H9 (cell line): Measurements from ENCODE around the gene SETBP1. TPM values are rescaled to one million over a fixed set of nuclear protein-coding genes. Genes with fewer than 3 reads are reported as not detected.

Source experiments
- DNase-seq: peaks from one replicate; pipeline ENCODE4 v3.0.0-alpha.2; 2017
- H2AFZ ChIP-seq: one replicate; pipeline ENCODE4 v1.6.1; 2013; ENCODE audit warnings: mild to moderate bottlenecking, low read length, control low read depth, moderate library complexity
- H2AK5ac ChIP-seq: 2 replicates; pipeline ENCODE4 v1.6.1; 2013; ENCODE audit warnings: low read length, control low read depth, mixed read lengths; ENCODE audit not compliant: insufficient read length
- H2BK120ac ChIP-seq: one replicate; pipeline ENCODE4 v1.6.1; 2013; ENCODE audit warnings: low read depth, mild to moderate bottlenecking, low read length, control low read depth, inconsistent platforms; ENCODE audit not compliant: poor library complexity, severe bottlenecking
- H2BK12ac ChIP-seq: 2 replicates; pipeline ENCODE4 v1.6.1; 2013; ENCODE audit warnings: low read length, control low read depth, mixed read lengths, low read depth; ENCODE audit not compliant: insufficient read length
- H2BK15ac ChIP-seq: 2 replicates; pipeline ENCODE4 v1.6.1; 2013; ENCODE audit warnings: low read depth, low read length, control low read depth
- H2BK20ac ChIP-seq: one replicate; pipeline ENCODE4 v1.6.1; 2013; ENCODE audit warnings: low read depth, mild to moderate bottlenecking, low read length, control low read depth, inconsistent platforms; ENCODE audit not compliant: poor library complexity, severe bottlenecking
- H2BK5ac ChIP-seq: 2 replicates; pipeline ENCODE4 v1.6.1; 2013; ENCODE audit warnings: low read length, control low read depth, mixed read lengths; ENCODE audit not compliant: insufficient read length
- H3K14ac ChIP-seq: 2 replicates; pipeline ENCODE4 v1.6.1; 2013; ENCODE audit warnings: low read length, control low read depth; ENCODE audit not compliant: insufficient read depth
- H3K18ac ChIP-seq: 2 replicates; pipeline ENCODE4 v1.6.1; 2013; ENCODE audit warnings: low read depth, mild to moderate bottlenecking, mixed read lengths, low read length, control low read depth; ENCODE audit not compliant: insufficient read length
- H3K23ac ChIP-seq: 2 replicates; pipeline ENCODE4 v1.6.1; 2013; ENCODE audit warnings: low read length, control low read depth, mixed read lengths, low read depth; ENCODE audit not compliant: insufficient read length
- H3K23me2 ChIP-seq: 2 replicates; pipeline ENCODE4 v1.6.1; 2013; ENCODE audit warnings: low read depth, mild to moderate bottlenecking, mixed read lengths, low read length, control low read depth; ENCODE audit not compliant: insufficient read length, poor library complexity, severe bottlenecking
- H3K27ac ChIP-seq: 2 replicates; pipeline ENCODE4 v1.5.1; 2013; ENCODE audit warnings: low read length, control low read depth, mixed read lengths, low read depth; ENCODE audit not compliant: insufficient read length
- H3K27me3 ChIP-seq: 2 replicates; pipeline ENCODE4 v1.6.1; 2013; ENCODE audit warnings: low read length, control low read depth, inconsistent platforms; ENCODE audit not compliant: insufficient read depth
- H3K4ac ChIP-seq: 2 replicates; pipeline ENCODE4 v1.6.1; 2013; ENCODE audit warnings: low read depth, mild to moderate bottlenecking, control low read depth, inconsistent platforms, low read length, moderate library complexity
- H3K4me1 ChIP-seq: 2 replicates; pipeline ENCODE4 v1.6.1; 2013; ENCODE audit warnings: low read length, control low read depth, inconsistent platforms; ENCODE audit not compliant: insufficient read depth
- H3K4me2 ChIP-seq: 2 replicates; pipeline ENCODE4 v1.6.1; 2013; ENCODE audit warnings: low read length, control low read depth, mixed read lengths; ENCODE audit not compliant: insufficient read length, insufficient read depth
- H3K56ac ChIP-seq: 2 replicates; pipeline ENCODE4 v1.6.1; 2013; ENCODE audit warnings: low read depth, mild to moderate bottlenecking, mixed read lengths, low read length, control low read depth; ENCODE audit not compliant: insufficient read length
- H3K79me1 ChIP-seq: 2 replicates; pipeline ENCODE4 v1.6.1; 2013; ENCODE audit warnings: low read depth, mild to moderate bottlenecking, moderate library complexity, low read length, control low read depth, inconsistent platforms; ENCODE audit not compliant: insufficient read depth, poor library complexity, severe bottlenecking
- H3K79me2 ChIP-seq: 2 replicates; pipeline ENCODE4 v1.6.1; 2013; ENCODE audit warnings: low read length, control low read depth, inconsistent platforms; ENCODE audit not compliant: insufficient read depth
- H3K9ac ChIP-seq: 2 replicates; pipeline ENCODE4 v1.6.1; 2013; ENCODE audit warnings: low read length, control low read depth, mixed read lengths; ENCODE audit not compliant: insufficient read length; ENCODE audit errors: extremely low read depth
- H3K9me3 ChIP-seq: one replicate; pipeline ENCODE4 v1.6.1; 2013; ENCODE audit warnings: low read depth, low read length, inconsistent platforms; ENCODE audit not compliant: control insufficient read depth
- H3T11ph ChIP-seq: one replicate; pipeline ENCODE4 v1.6.1; 2013; ENCODE audit warnings: mild to moderate bottlenecking, low read length, control low read depth, inconsistent platforms
- H4K20me1 ChIP-seq: one replicate; pipeline ENCODE4 v1.6.1; 2013; ENCODE audit not compliant: control insufficient read depth, insufficient read length, insufficient read depth
- H4K5ac ChIP-seq: 2 replicates; pipeline ENCODE4 v1.6.1; 2013; ENCODE audit warnings: low read depth, mild to moderate bottlenecking, mixed read lengths, low read length, control low read depth; ENCODE audit not compliant: insufficient read length
- H4K8ac ChIP-seq: replicated peaks from 2 replicates; pipeline ENCODE4 v1.6.1; 2013; ENCODE audit warnings: low read length, control low read depth, mixed read lengths, low read depth; ENCODE audit not compliant: insufficient read length
- H4K91ac ChIP-seq: 2 replicates; pipeline ENCODE4 v1.6.1; 2013; ENCODE audit warnings: low read depth, mild to moderate bottlenecking, moderate library complexity, mixed read lengths, low read length, control low read depth; ENCODE audit not compliant: insufficient read length
- H3K27ac Mint-ChIP-seq, 3 experiments: 2 replicates in 2 of 3; 3 replicates in 1 of 3; pipeline ENCODE4 v1.8.0; 2020 to 2021; ENCODE audit warnings: mixed read lengths in 3 of 3, mild to moderate bottlenecking in 1 of 3, moderate library complexity in 1 of 3
- H3K27me3 Mint-ChIP-seq: 2 replicates; pipeline ENCODE4 v1.8.0; 2021; ENCODE audit warnings: low read depth, mild to moderate bottlenecking, moderate library complexity, mixed read lengths
- H3K36me3 Mint-ChIP-seq, 3 experiments: 2 replicates in 2 of 3; 3 replicates in 1 of 3; pipeline ENCODE4 v1.8.0; 2020 to 2021; ENCODE audit warnings: low read depth in 3 of 3, mixed read lengths in 3 of 3; ENCODE audit not compliant: insufficient read depth in 1 of 3
- H3K4me1 Mint-ChIP-seq, 2 experiments: 2 replicates each; pipeline ENCODE4 v1.8.0; 2020; ENCODE audit warnings: mixed read lengths in 2 of 2
- H3K4me3 Mint-ChIP-seq, 2 experiments: 2 replicates in 1 of 2; 3 replicates in 1 of 2; pipeline ENCODE4 v1.8.0; 2020 to 2021; ENCODE audit warnings: mild to moderate bottlenecking in 2 of 2, mixed read lengths in 2 of 2, moderate library complexity in 1 of 2
- H3K9me3 Mint-ChIP-seq, 2 experiments: 2 replicates in 1 of 2; 3 replicates in 1 of 2; pipeline ENCODE4 v1.8.0; 2020; ENCODE audit warnings: mild to moderate bottlenecking in 2 of 2, mixed read lengths in 2 of 2, moderate library complexity in 1 of 2
- WGBS: extraction: QIAGEN DNeasy Blood & Tissue Kit; methylation state at CpG from one replicate; pipeline ENCODE4 v1.1.7; 2013; ENCODE audit warnings: missing lambda C conversion rate, low lambda C conversion rate, mixed read lengths; ENCODE audit not compliant: insufficient read length; ENCODE audit errors: extremely low coverage; 5-methylcytosine and 5-hydroxymethylcytosine counted together
- total RNA-seq: library from RNA; stranded (reverse); gene quantifications from 2 replicates; pipeline ENCODE4 v1.2.1, GENCODE V29; 2021
- TF ChIP-seq, protein P1 (sequence below): fragments of 200-600 bp; sonication (generic); conservative IDR thresholded peaks from 3 replicates; pipeline ENCODE4 v1.8.0; 2021; ENCODE audit warnings: antibody characterized with exemption, mild to moderate bottlenecking

Gene SETBP1
- total RNA-seq, 1 experiment from 2014 or later, result 4.6 TPM

DNA sequence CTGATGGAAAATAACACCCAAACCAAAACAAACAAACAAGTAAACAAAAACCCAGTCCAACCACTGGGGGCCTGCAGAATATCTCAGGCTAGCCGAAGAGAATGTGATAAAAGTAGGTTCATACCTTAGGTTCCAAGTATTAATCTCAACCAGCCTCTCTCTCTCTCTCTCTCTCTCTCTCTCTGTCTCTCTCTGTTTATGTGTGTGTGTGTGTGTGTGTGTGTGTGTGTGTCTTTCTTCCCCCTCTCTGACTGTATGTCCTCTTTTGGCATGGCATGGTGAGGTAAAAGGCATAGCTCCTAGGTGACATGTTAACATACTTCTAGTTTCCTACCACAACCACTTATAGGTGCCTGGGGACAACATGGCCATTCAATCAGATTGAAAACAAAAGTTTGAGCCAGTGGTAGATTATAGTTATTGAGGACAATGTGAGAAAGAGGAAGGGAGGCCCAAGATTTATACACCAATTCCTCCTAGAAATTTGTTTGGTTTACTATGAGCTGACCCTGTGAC lies 93.0 kb downstream of the SETBP1 start:
- Histone ChIP-seq H3K23ac (no peak overlapping the region), H4K5ac (no peak overlapping the region), H2BK5ac (no peak overlapping the region), H4K8ac (no peak overlapping the region), H2BK120ac (no peak overlapping the region), H2AFZ (no peak overlapping the region), H4K91ac (no peak overlapping the region), H3K56ac (no peak overlapping the region), H3K79me2 (no peaks in the 10 kb centered on the region), H3K14ac (no peak overlapping the region), H3K9me3 (no peaks in the 10 kb centered on the region), H3K27me3 (no peaks in the 10 kb centered on the region), H2BK20ac (no peak overlapping the region), H3K9ac (no peak overlapping the region), H3K23me2 (no peaks in the 10 kb centered on the region), H2BK12ac (no peak overlapping the region), H3K18ac (no peak overlapping the region), H3K79me1 (no peaks in the 10 kb centered on the region), H3T11ph (no peak overlapping the region), H4K20me1 (no peaks in the 10 kb centered on the region), H3K4me1 (no peaks in the 10 kb centered on the region; the same call in 1 of the 2 replicates), H3K27ac (no peak overlapping the region), H2AK5ac (no peak overlapping the region), H3K4ac (no peak overlapping the region), H2BK15ac (no peak overlapping the region), H3K4me2 (no peak overlapping the region)
- H3K27ac Mint-ChIP-seq, result no peak overlapping the region
- no peaks in the 10 kb centered on the region; a peak in 1 of 7 replicates for H3K36me3 Mint-ChIP-seq
- no CpG with 5 or more reads among the region's 1 CpG for WGBS
- DNase-seq, result no peak
- no peaks in the 10 kb centered on the region for H3K9me3 Mint-ChIP-seq
- peaks cover 10 to 13% of the 10 kb centered on the region in 2 experiments for H3K4me1 Mint-ChIP-seq
- TF ChIP-seq, protein P1, sequence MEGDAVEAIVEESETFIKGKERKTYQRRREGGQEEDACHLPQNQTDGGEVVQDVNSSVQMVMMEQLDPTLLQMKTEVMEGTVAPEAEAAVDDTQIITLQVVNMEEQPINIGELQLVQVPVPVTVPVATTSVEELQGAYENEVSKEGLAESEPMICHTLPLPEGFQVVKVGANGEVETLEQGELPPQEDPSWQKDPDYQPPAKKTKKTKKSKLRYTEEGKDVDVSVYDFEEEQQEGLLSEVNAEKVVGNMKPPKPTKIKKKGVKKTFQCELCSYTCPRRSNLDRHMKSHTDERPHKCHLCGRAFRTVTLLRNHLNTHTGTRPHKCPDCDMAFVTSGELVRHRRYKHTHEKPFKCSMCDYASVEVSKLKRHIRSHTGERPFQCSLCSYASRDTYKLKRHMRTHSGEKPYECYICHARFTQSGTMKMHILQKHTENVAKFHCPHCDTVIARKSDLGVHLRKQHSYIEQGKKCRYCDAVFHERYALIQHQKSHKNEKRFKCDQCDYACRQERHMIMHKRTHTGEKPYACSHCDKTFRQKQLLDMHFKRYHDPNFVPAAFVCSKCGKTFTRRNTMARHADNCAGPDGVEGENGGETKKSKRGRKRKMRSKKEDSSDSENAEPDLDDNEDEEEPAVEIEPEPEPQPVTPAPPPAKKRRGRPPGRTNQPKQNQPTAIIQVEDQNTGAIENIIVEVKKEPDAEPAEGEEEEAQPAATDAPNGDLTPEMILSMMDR, result no peak
- no peaks in the 10 kb centered on the region for H3K27me3 Mint-ChIP-seq
- H3K4me3 Mint-ChIP-seq, result no peak overlapping the region
